Hematopoietic multipotent progenitor cell treated with erythropoietin and hydrocortisone succinate and interleukin-3 and kit ligand, for 6 days (in vitro differentiated cells): ENCODE results near the gene SLC2A10.

Experiments
- DNase-seq: peaks from one replicate; pipeline ENCODE4 v3.0.0-alpha.2; 2015

SLC2A10 gene

GRCh38 chr20:46703435-46703834 lies 6.0 kb upstream of the SLC2A10 start:
- DNase-seq: no peak

GRCh38 chr20:46704714-46705377 lies 4.6 kb upstream of the SLC2A10 start:
- DNase-seq: no peak

GRCh38 chr20:46705378-46705729 lies 4.1 kb upstream of the SLC2A10 start:
- no peak for DNase-seq

GRCh38 chr20:46706242-46706641 lies 3.2 kb upstream of the SLC2A10 start:
- DNase-seq: no peak

- DNase-seq: no peak
Observed at GRCh38 chr20:46708172-46708860, 1.1 kb upstream of the SLC2A10 start.

- no peak for DNase-seq
Observed at GRCh38 chr20:46709055-46709458, 392 bp upstream of the SLC2A10 start.

GRCh38 chr20:46710153-46710913 lies 884 bp downstream of the SLC2A10 start:
- DNase-seq: no peak

GRCh38 chr20:46712056-46712636 lies 2.7 kb downstream of the SLC2A10 start:
- no peak for DNase-seq

GRCh38 chr20:46713957-46714834 lies 4.7 kb downstream of the SLC2A10 start:
- no peak for DNase-seq

- DNase-seq: no peak
Observed at GRCh38 chr20:46715292-46715756, 5.9 kb downstream of the SLC2A10 start.

GRCh38 chr20:46717818-46718541 lies 8.5 kb downstream of the SLC2A10 start:
- DNase-seq: no peak

- no peak for DNase-seq
Observed at GRCh38 chr20:46720019-46720418, 10.6 kb downstream of the SLC2A10 start.

- no peak for DNase-seq
Observed at GRCh38 chr20:46720776-46721425, 11.5 kb downstream of the SLC2A10 start.

GRCh38 chr20:46721476-46721875 lies 12.0 kb downstream of the SLC2A10 start:
- no peak for DNase-seq

GRCh38 chr20:46722450-46722849 lies 13.0 kb downstream of the SLC2A10 start:
- no peak for DNase-seq

- no peak for DNase-seq
Observed at GRCh38 chr20:46723039-46723438, 13.6 kb downstream of the SLC2A10 start.

- no peak for DNase-seq
Observed at GRCh38 chr20:46724343-46724959, 15.0 kb downstream of the SLC2A10 start.

GRCh38 chr20:46725186-46726165 lies 16.0 kb downstream of the SLC2A10 start:
- DNase-seq: no peak

- no peak for DNase-seq
Observed at GRCh38 chr20:46731770-46732169, 22.3 kb downstream of the SLC2A10 start.
